Measurements from ENCODE around the gene OR51B5. TPM values are rescaled to one million over a fixed set of nuclear protein-coding genes. Genes with fewer than 3 reads are reported as not detected.

The OR51B5 gene, protein sequence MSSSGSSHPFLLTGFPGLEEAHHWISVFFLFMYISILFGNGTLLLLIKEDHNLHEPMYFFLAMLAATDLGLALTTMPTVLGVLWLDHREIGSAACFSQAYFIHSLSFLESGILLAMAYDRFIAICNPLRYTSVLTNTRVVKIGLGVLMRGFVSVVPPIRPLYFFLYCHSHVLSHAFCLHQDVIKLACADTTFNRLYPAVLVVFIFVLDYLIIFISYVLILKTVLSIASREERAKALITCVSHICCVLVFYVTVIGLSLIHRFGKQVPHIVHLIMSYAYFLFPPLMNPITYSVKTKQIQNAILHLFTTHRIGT
- 0.10 TPM in 2 of 5 replicates, not detected in the others for total RNA-seq (2022; extraction: Qiagen RNA extraction; ENCODE audit: low read depth)

GRCh38 chr11:5343474-5344335 lies at the start of gene OR51B5:
Gene OR51B5, minus strand, starts transcription at chr11:5343524. Its CDS starts 0 bp downstream, at chr11:5343524.

DNA sequence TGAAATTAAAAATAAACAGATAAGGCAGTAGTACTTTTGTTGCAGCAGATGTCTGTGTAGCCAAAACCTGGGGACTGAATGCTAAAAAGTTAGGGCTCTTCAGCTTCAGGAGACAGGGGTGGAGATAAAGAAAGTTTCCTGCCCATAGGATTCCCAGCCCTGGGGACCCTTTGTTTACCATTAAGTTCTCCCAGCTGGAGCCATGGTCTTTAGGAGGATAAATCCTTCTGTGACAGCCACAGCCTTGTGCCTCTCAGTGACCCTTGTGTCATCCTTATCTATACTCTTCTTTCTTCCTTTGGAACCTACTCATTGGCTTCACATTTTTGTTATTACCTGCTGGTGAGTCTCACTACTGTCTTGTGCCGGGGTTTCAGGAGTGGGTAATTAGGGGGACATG lies 40.3 kb upstream of the OR51B5 start, which contains the start of gene OR51M1:
Gene OR51M1, plus strand, starts transcription at position 237 of the 400 bp plus-strand sequence. CDS start 5,587 bp downstream, outside the sequence.

DNA sequence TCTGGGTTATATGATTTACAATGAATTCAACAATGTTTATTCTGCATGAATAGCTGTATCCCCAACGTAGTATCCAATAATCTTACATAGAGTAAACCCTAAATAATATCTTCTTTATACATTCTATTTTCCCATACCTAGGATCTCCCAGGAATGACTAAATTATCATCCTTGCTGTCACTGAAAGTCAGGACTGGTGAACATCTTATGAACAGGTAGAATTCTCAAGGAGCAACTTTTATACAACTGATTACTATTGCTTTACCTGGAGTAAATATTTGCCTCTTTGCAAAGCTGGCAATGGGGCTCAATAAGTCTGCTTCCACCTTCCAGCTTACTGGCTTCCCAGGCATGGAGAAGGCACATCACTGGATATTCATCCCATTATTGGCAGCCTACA lies 7.9 kb upstream of the OR51B5 start, which contains the start of gene OR51B6:
Gene OR51B6, plus strand, starts transcription at position 301 of the 400 bp plus-strand sequence. Its CDS starts 0 bp downstream, at position 301.

DNA sequence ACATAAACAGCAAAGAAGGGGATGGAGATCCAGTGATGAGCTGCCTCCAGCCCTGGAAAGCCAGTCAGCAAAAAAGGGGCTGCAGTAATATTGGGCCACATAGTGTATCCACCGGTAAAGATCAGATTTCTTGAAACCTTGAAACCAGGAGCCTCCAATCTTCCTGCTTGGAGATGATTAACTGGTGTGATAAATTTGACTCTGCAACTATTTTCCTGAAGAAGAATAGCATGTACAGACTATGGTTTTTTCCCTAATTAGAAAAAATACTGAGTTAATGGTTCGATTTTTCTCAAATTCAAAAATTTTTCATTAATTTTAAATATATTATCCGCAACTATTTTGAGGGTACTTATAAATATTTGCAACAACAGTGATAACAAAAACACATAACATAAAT lies 19.1 kb downstream of the OR51B5 start, which contains the start of gene OR51B2:
Gene OR51B2, minus strand, starts transcription at position 101 of the 400 bp plus-strand sequence. Its CDS starts 0 bp downstream, at position 101.

DNA sequence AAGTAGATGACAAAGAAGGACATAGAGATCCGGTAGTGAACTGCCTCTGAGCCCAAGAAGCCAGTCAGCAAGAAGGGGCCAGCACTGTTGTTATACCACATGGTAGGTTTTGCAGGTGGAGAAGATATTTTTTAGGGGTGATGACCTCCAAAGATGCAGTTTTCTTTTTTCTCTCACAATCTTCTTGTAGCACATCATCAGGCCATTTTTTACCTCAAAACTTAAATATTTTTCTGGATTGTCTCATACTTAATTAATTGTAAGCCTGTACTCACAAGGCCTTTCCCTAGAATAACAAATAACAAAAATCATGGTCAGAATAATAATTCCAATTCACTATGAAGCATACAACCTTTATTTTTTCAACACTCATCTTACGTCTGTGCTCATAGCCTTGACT lies 41.5 kb downstream of the OR51B5 start, which contains the start of gene OR51B4:
Gene OR51B4, minus strand, starts transcription at position 101 of the 400 bp plus-strand sequence. Its CDS starts 0 bp downstream, at position 101.

Other genes with a start within 250 kb of the OR51B5 start
- gene OR52A5, start 205.2 kb downstream of the OR51B5 start, total RNA-seq (2022; extraction: Qiagen RNA extraction; ENCODE audit: low read depth) = not detected in 5 replicates
- not detected in 5 replicates for gene OR52A1, start 188.8 kb downstream of the OR51B5 start, total RNA-seq (2022; extraction: Qiagen RNA extraction; ENCODE audit: low read depth)
- not detected in 5 replicates for gene OR51V1, start 142.8 kb downstream of the OR51B5 start, total RNA-seq (2022; extraction: Qiagen RNA extraction; ENCODE audit: low read depth)
- not detected in 5 replicates for gene HBB, start 116.5 kb downstream of the OR51B5 start, total RNA-seq (2022; extraction: Qiagen RNA extraction; ENCODE audit: low read depth)
- gene HBD, start 109.0 kb downstream of the OR51B5 start, total RNA-seq (2022; extraction: Qiagen RNA extraction; ENCODE audit: low read depth) = not detected in 5 replicates
- gene HBG1, start 93.7 kb downstream of the OR51B5 start, total RNA-seq (2022; extraction: Qiagen RNA extraction; ENCODE audit: low read depth) = not detected in 5 replicates
- gene HBG2, start 88.7 kb downstream of the OR51B5 start, total RNA-seq (2022; extraction: Qiagen RNA extraction; ENCODE audit: low read depth) = not detected in 5 replicates
- gene HBE1, start 73.6 kb downstream of the OR51B5 start, total RNA-seq (2022; extraction: Qiagen RNA extraction; ENCODE audit: low read depth) = 0.38 TPM in 1 of 5 replicates, not detected in the others
- not detected in 5 replicates for gene OR51B4, start 41.6 kb downstream of the OR51B5 start, total RNA-seq (2022; extraction: Qiagen RNA extraction; ENCODE audit: low read depth)
- gene OR51B2, start 19.2 kb downstream of the OR51B5 start, total RNA-seq (2022; extraction: Qiagen RNA extraction; ENCODE audit: low read depth) = not detected in 5 replicates
- gene OR51B6, start 8.0 kb upstream of the OR51B5 start, total RNA-seq (2022; extraction: Qiagen RNA extraction; ENCODE audit: low read depth) = not detected in 5 replicates
- gene OR51M1, start 40.3 kb upstream of the OR51B5 start, total RNA-seq (2022; extraction: Qiagen RNA extraction; ENCODE audit: low read depth) = not detected in 5 replicates
- gene OR51Q1, start 78.6 kb upstream of the OR51B5 start, total RNA-seq (2022; extraction: Qiagen RNA extraction; ENCODE audit: low read depth) = not detected in 5 replicates
- gene OR51I1, start 98.0 kb upstream of the OR51B5 start, total RNA-seq (2022; extraction: Qiagen RNA extraction; ENCODE audit: low read depth) = not detected in 5 replicates
- not detected in 5 replicates for gene OR51I2, start 105.8 kb upstream of the OR51B5 start, total RNA-seq (2022; extraction: Qiagen RNA extraction; ENCODE audit: low read depth)
- not detected in 5 replicates for gene OR52D1, start 145.2 kb upstream of the OR51B5 start, total RNA-seq (2022; extraction: Qiagen RNA extraction; ENCODE audit: low read depth)
- gene UBQLN3, start 166.4 kb upstream of the OR51B5 start, total RNA-seq (2022; extraction: Qiagen RNA extraction; ENCODE audit: low read depth) = not detected in 5 replicates
- gene UBQLNL, start 173.2 kb upstream of the OR51B5 start, total RNA-seq (2022; extraction: Qiagen RNA extraction; ENCODE audit: low read depth) = not detected in 5 replicates
- not detected in 5 replicates for gene OR52H1, start 205.0 kb upstream of the OR51B5 start, total RNA-seq (2022; extraction: Qiagen RNA extraction; ENCODE audit: low read depth)
- not detected in 5 replicates for gene OR52B6, start 237.4 kb upstream of the OR51B5 start, total RNA-seq (2022; extraction: Qiagen RNA extraction; ENCODE audit: low read depth)

Measured in A549 treated with GW870086 at 1 μM for 4 hours (cell line).